SK-N-SH (cell line): Measurements from ENCODE around the gene MSI1. TPM values are rescaled to one million over a fixed set of nuclear protein-coding genes. Genes with fewer than 3 reads are reported as not detected.

Source experiments
- CTCF ChIA-PET: fragments of 300-600, 350-600 bp; formaldehyde crosslinking; extraction: SDS; loops from one replicate; lab custom pipeline; 2021; lab: Yijun Ruan, JAX
- POLR2A ChIA-PET: fragments of 350-600 bp; sonication (Branson Sonifier 250); formaldehyde crosslinking; extraction: SDS; loops from one replicate; lab custom pipeline; 2020; ENCODE audit warnings: antibody characterized with exemption, inconsistent platforms; lab: Yijun Ruan, JAX
- DNase-seq: peaks from one replicate; pipeline ENCODE4 v3.0.0; 2012
- H2AFZ ChIP-seq: fragments of 200-600 bp; sonication (generic); 2 replicates; pipeline ENCODE4 v1.8.1; 2016; ENCODE audit warnings: antibody characterized with exemption, mild to moderate bottlenecking, low read depth
- H3F3A ChIP-seq: fragments of 200-600 bp; sonication (generic); replicated peaks from 2 replicates; pipeline ENCODE3; 2016; ENCODE audit warnings: antibody characterized with exemption, mild to moderate bottlenecking; ENCODE audit not compliant: insufficient read depth
- H3K27ac ChIP-seq, 2 experiments: fragments of 200-500 bp in 1 of 2; fragments of 200-600 bp in 1 of 2; sonication (Bioruptor generic) in 1 of 2; sonication (generic), shearing (Covaris generic) in 1 of 2; 2 replicates each; pipeline versions ENCODE4 v1.5.1 to v1.6.1; 2014 to 2016; ENCODE audit warnings: low read depth in 2 of 2, inconsistent platforms in 1 of 2, low read length in 1 of 2, mild to moderate bottlenecking in 1 of 2, mixed read lengths in 1 of 2
- H3K27me3 ChIP-seq: fragments of 200-600 bp; sonication (generic), shearing (Covaris generic); 2 replicates; pipeline ENCODE4 v1.6.1; 2016; ENCODE audit warnings: mixed run types; ENCODE audit not compliant: insufficient read depth
- H3K36me3 ChIP-seq, 2 experiments: fragments of 200-500 bp in 1 of 2; fragments of 200-600 bp in 1 of 2; sonication (Bioruptor generic) in 1 of 2; sonication (generic) in 1 of 2; replicated peaks in 1 of 2; 2 replicates each; pipeline versions ENCODE3 to v1.5.1; 2014 to 2016; ENCODE audit warnings: low read length in 1 of 2, mild to moderate bottlenecking in 1 of 2; ENCODE audit not compliant: insufficient read depth in 2 of 2, control insufficient read depth in 1 of 2
- H3K4me1 ChIP-seq, 2 experiments: fragments of 200-500 bp in 1 of 2; fragments of 200-600 bp in 1 of 2; sonication (Bioruptor generic) in 1 of 2; sonication (generic), shearing (Covaris generic) in 1 of 2; 2 replicates each; pipeline versions ENCODE4 v1.5.1 to v1.6.1; 2014 to 2016; ENCODE audit warnings: low read depth in 1 of 2, low read length in 1 of 2, mixed run types in 1 of 2; ENCODE audit not compliant: insufficient read depth in 2 of 2, control insufficient read depth in 1 of 2
- H3K4me2 ChIP-seq: fragments of 200-600 bp; sonication (generic), shearing (Covaris generic); 2 replicates; pipeline ENCODE4 v1.6.1; 2017; ENCODE audit warnings: mixed run types
- H3K4me3 ChIP-seq, 2 experiments: fragments of 200-500 bp in 1 of 2; fragments of 200-600 bp in 1 of 2; sonication (Bioruptor generic) in 1 of 2; sonication (generic), shearing (Covaris generic) in 1 of 2; 2 replicates each; pipeline versions ENCODE4 v1.5.1 to v1.8.1; 2014 to 2016; ENCODE audit warnings: low read depth in 2 of 2, inconsistent platforms in 1 of 2, low read length in 1 of 2, mild to moderate bottlenecking in 1 of 2, mixed read lengths in 1 of 2, moderate library complexity in 1 of 2
- H3K79me2 ChIP-seq: fragments of 200-600 bp; sonication (generic); 2 replicates; pipeline ENCODE4 v1.8.1; 2017; ENCODE audit warnings: mild to moderate bottlenecking; ENCODE audit not compliant: insufficient read depth
- H3K9ac ChIP-seq: fragments of 200-600 bp; sonication (generic); 2 replicates; pipeline ENCODE4 v1.6.1; 2017; ENCODE audit warnings: mixed run types
- H3K9me2 ChIP-seq: fragments of 200-600 bp; sonication (generic); 2 replicates; pipeline ENCODE4 v1.6.1; 2017; ENCODE audit warnings: mixed run types
- H3K9me3 ChIP-seq: fragments of 200-600 bp; sonication (generic); 2 replicates; pipeline ENCODE4 v1.6.1; 2017; ENCODE audit warnings: mixed run types, mild to moderate bottlenecking, moderate library complexity
- H4K20me1 ChIP-seq: fragments of 200-600 bp; sonication (generic); 2 replicates; pipeline ENCODE4 v1.6.1; 2017; ENCODE audit warnings: mild to moderate bottlenecking, mixed run types; ENCODE audit not compliant: insufficient read depth
- MEF2A ChIP-seq: IDR thresholded peaks from 2 replicates; pipeline ENCODE4 v1.4.0; 2012; ENCODE audit warnings: low read depth, borderline replicate concordance
- POLR2AphosphoS5 ChIP-seq: IDR thresholded peaks from 2 replicates; pipeline ENCODE4 v1.6.1; 2012; ENCODE audit warnings: low read depth, low read length
- RAD21 ChIP-seq: IDR thresholded peaks from 2 replicates; pipeline ENCODE4 v1.6.1; 2012; ENCODE audit warnings: mild to moderate bottlenecking, low read length
- TEAD4 ChIP-seq: IDR thresholded peaks from 2 replicates; pipeline ENCODE4 v1.4.0; 2012; ENCODE audit warnings: mild to moderate bottlenecking, borderline replicate concordance; ENCODE audit not compliant: insufficient read depth
- WGBS: methylation state at CpG from one replicate; pipeline ENCODE4 v1.1.6; 2017; ENCODE audit warnings: low lambda C conversion rate; 5-methylcytosine and 5-hydroxymethylcytosine counted together
- polyA plus RNA-seq, 3 experiments: library from polyadenylated mRNA; depleted of rRNA; stranded (reverse); fragments of >200 nt; gene quantifications; 2 replicates each; pipeline ENCODE4 v1.2.3, GENCODE V29; 2012
- TF ChIP-seq, protein P1 (sequence below): IDR thresholded peaks from 2 replicates; pipeline ENCODE4 v1.6.1; 2012; ENCODE audit warnings: mild to moderate bottlenecking, low read depth, low read length, moderate library complexity

Gene MSI1
- polyA plus RNA-seq, 1 of the 3 experiments (the other 2 are of a cell fraction) = 1.7 TPM

DNA sequence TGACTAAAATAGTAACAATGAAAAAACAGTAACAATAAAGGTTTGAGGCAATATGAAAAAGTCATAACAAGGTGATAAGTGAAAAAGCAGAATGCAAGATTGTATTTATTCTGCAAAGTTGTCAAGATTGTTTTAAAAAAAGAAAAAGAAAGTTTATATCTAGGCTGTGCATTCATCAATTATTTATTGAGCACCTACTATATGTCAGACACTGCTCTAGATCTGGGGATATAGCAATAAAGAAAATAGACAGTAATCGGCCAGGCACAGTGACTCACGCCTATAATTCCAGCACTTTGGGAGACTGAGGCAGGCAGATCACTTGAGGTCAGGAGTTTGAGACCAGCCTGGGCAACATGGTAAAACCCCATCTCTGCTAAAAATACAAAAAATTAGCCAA lies 45.2 kb downstream of the MSI1 start:
- no peak overlapping the region for H3K27ac ChIP-seq
- ChIA-PET POLR2A (no interaction called here), CTCF (interaction anchor here (1.0 to 3.0 kb wide), 7 partner anchors 9 to 116 kb away, joined by 3 to 12 read pairs (median 4); partner anchors contain the start of gene RNU4-1)
- TF ChIP-seq RAD21 (no peak), TEAD4 (no peak), MEF2A (no peak)
- no peaks in the 10 kb centered on the region for H3F3A ChIP-seq
- no peaks in the 10 kb centered on the region for H3K9me3 ChIP-seq
- H4K20me1 ChIP-seq = no peaks in the 10 kb centered on the region
- H2AFZ ChIP-seq = no peak overlapping the region
- no peaks in the 10 kb centered on the region for H3K27me3 ChIP-seq
- DNase-seq = no peak
- H3K4me2 ChIP-seq = no peak overlapping the region
- H3K4me1 ChIP-seq = no peaks in the 10 kb centered on the region
- 91% methylated on average over 2 of the region's 2 CpGs for WGBS
- H3K9ac ChIP-seq = no peak overlapping the region
- H3K36me3 ChIP-seq = no peaks in the 10 kb centered on the region
- H3K9me2 ChIP-seq = no peaks in the 10 kb centered on the region
- H3K79me2 ChIP-seq = no peaks in the 10 kb centered on the region
- H3K4me3 ChIP-seq = no peak overlapping the region

DNA sequence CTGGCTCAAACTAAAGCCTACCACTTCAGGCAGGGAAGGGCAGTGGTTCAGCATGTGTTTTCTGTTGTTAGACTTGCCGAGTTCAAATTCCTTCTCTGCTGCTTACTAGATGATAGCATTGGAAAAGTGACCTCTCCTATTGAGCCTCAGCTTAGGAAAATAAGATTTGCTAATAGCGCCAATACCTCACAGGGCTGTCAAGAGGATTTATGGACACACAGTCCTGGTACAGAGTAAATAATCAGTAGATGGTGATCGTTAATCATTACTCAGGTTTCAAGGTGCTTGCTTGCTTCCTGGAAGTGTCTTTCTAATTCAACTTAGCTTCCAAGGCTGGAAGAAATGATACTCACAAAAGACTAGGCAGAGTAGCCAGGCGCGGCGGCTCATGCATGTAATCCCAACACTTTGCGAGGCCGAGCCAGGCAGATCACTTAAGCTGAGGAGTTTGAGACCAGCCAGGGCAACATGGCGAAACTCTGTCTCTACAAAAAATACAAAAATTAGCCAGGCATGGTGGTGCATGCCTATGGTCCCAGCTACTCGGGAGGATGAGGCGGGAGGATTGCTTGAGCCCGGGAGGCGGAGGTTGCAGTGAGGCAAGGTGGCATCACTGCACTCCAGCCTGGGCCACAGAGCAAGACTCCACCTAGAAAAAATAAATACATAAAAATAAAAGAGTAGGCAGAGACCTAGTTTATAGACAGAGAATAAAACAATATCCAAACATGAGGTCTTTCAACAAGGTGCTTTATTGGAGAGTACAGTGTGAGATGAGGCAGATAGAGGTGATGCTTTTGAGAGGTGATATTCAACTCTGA lies 47.4 kb downstream of the MSI1 start:
- H4K20me1 ChIP-seq = no peaks in the 10 kb centered on the region
- ChIA-PET POLR2A (interaction anchor here (0.9 kb wide), 1 partner anchor 120 kb away, joined by 3 read pairs; the partner anchor contains the start of gene RPLP0), CTCF (interaction anchor here (1.0 to 2.1 kb wide), 7 partner anchors 19 to 119 kb away, joined by 4 to 11 read pairs (median 6); partner anchors contain the start of genes RNU4-1 and SIRT4)
- H3K9me3 ChIP-seq = no peaks in the 10 kb centered on the region
- H3K4me1 ChIP-seq = peaks cover 4 to 5% of the 10 kb centered on the region in 2 experiments; a peak in 2 of 4 replicates
- no peak overlapping the region for H2AFZ ChIP-seq
- peaks cover 6% of the 10 kb centered on the region for H3F3A ChIP-seq
- H3K9me2 ChIP-seq = no peaks in the 10 kb centered on the region
- no peak overlapping the region for H3K9ac ChIP-seq
- H3K79me2 ChIP-seq = no peaks in the 10 kb centered on the region
- H3K27ac ChIP-seq = no peak overlapping the region
- DNase-seq = no peak
- TF ChIP-seq, protein P1, sequence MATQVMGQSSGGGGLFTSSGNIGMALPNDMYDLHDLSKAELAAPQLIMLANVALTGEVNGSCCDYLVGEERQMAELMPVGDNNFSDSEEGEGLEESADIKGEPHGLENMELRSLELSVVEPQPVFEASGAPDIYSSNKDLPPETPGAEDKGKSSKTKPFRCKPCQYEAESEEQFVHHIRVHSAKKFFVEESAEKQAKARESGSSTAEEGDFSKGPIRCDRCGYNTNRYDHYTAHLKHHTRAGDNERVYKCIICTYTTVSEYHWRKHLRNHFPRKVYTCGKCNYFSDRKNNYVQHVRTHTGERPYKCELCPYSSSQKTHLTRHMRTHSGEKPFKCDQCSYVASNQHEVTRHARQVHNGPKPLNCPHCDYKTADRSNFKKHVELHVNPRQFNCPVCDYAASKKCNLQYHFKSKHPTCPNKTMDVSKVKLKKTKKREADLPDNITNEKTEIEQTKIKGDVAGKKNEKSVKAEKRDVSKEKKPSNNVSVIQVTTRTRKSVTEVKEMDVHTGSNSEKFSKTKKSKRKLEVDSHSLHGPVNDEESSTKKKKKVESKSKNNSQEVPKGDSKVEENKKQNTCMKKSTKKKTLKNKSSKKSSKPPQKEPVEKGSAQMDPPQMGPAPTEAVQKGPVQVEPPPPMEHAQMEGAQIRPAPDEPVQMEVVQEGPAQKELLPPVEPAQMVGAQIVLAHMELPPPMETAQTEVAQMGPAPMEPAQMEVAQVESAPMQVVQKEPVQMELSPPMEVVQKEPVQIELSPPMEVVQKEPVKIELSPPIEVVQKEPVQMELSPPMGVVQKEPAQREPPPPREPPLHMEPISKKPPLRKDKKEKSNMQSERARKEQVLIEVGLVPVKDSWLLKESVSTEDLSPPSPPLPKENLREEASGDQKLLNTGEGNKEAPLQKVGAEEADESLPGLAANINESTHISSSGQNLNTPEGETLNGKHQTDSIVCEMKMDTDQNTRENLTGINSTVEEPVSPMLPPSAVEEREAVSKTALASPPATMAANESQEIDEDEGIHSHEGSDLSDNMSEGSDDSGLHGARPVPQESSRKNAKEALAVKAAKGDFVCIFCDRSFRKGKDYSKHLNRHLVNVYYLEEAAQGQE = no peak
- TF ChIP-seq POLR2AphosphoS5 = no peak
- no peaks in the 10 kb centered on the region for H3K27me3 ChIP-seq
- no peak overlapping the region for H3K4me2 ChIP-seq
- WGBS = 77% methylated on average over 13 of the region's 13 CpGs
- no peak overlapping the region for H3K4me3 ChIP-seq
- no peaks in the 10 kb centered on the region for H3K36me3 ChIP-seq
